Measurements from ENCODE around the gene GATA3. TPM values are rescaled to one million over a fixed set of nuclear protein-coding genes. Genes with fewer than 3 reads are reported as not detected.

GATA3 gene
- polyA plus RNA-seq (2013, experiment 1 of 2): 8.4 TPM
- polyA plus RNA-seq (2013, experiment 2 of 2): 8.8 TPM

GRCh38 chr10:8054494-8055407 lies at the start of gene GATA3:
Gene GATA3 (plus strand): TSS chr10:8054688. CDS start chr10:8055656, 968 bp downstream.
- Histone ChIP-seq H3K23ac (ENCODE audit: low read length in 2 of 2) (peak within 1 kb of the TSS; percentile 44 to 97), H4K91ac (ENCODE audit: low read length) (peak within 1 kb of the TSS; percentile 91), H3K14ac (ENCODE audit: low read length in 2 of 2) (peak within 1 kb of the TSS in 1 of 2 experiments; percentile 93), H3K9me3 (ENCODE audit: control insufficient read depth, low read length) (no peaks in the 10 kb centered on the region), H2BK5ac (ENCODE audit: low read depth, low read length, poor library complexity, severe bottlenecking) (no peak within 1 kb of the TSS), H3K27me3 (ENCODE audit: control insufficient read depth in 1 of 2, insufficient read depth in 1 of 2, low read length in 2 of 2) (peaks cover 94 to 100% of the 10 kb centered on the region in 2 experiments), H2AK5ac (ENCODE audit: low read length, severe bottlenecking) (no peak within 1 kb of the TSS), H4K8ac (ENCODE audit: low read length) (peak within 1 kb of the TSS; percentile 98), H3K4me3 (ENCODE audit: insufficient read depth in 1 of 2, low read depth in 1 of 2, low read length in 2 of 2) (peak within 1 kb of the TSS; percentile 28 to 70), H3K18ac (ENCODE audit: low read depth in 1 of 2, low read length in 2 of 2) (peak within 1 kb of the TSS; percentile 83 to 95), H3K9ac (ENCODE audit: low read length) (no peak within 1 kb of the TSS), H3K4ac (ENCODE audit: low read depth in 1 of 2, low read length in 2 of 2) (peak within 1 kb of the TSS; percentile 71 to 75), H3K4me2 (ENCODE audit: low read length, poor library complexity, severe bottlenecking) (peak within 1 kb of the TSS; percentile 73), H3K36me3 (ENCODE audit: control insufficient read depth in 1 of 2, insufficient read depth in 2 of 2, low read depth in 1 of 2, low read length in 2 of 2) (peaks cover 0 to 3% of the 10 kb centered on the region in 2 experiments), H2BK12ac (ENCODE audit: low read length in 2 of 2) (peak within 1 kb of the TSS; percentile 11 to 68), H2BK120ac (ENCODE audit: low read depth, low read length) (peak within 1 kb of the TSS; percentile 74), H2AFZ (ENCODE audit: low read depth, low read length) (peak within 1 kb of the TSS; percentile 52), H3K4me1 (ENCODE audit: control insufficient read depth, insufficient read depth, low read depth, low read length) (peaks cover 41% of the 10 kb centered on the region), H3K79me1 (replicated peaks; ENCODE audit: low read length, poor library complexity, severe bottlenecking) (no peaks in the 10 kb centered on the region), H3K27ac (ENCODE audit: low read length, poor library complexity, severe bottlenecking) (no peak within 1 kb of the TSS), H2BK15ac (ENCODE audit: low read depth, poor library complexity, severe bottlenecking) (no peak within 1 kb of the TSS)
- under 1% methylated on average over 29 of the region's 65 CpGs for WGBS
- peak; percentile 92 for DNase-seq

DNA sequence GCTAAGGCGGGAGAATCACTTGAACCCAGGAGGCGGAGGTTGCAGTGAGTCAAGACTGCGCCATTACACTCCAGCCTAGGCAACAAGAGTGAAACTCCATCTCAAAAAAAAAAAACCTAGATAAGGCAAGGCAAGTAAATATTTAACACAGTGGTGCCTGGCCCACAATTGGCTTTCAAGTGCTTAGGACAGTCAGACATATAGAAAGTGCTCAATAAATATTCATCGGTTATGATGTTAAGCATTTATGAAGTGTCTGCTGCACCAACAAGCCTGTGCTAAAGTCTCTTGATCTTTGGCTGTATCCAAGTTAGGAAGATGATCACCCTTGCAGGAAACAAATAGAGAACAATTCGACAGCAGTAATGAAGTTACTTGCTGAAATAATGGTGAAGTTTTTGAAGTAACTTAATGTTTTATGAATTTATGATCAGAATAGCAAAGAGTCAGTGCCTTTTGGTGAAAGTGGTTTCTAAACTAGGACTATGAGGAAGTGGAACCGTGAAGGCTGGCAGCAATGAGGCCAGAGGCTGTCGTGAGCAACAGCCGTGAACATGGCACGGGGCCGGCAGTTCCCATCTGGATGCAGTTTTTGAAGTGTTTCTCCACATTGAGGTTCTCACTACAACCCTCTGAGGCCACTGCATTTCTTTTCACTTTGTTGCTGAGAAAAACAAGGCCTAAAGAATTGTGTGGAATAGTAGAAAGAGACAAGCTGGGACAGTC lies 48.1 kb upstream of the GATA3 start:
- no peak for DNase-seq
- Histone ChIP-seq H3K4me2 (ENCODE audit: low read length, poor library complexity, severe bottlenecking) (no peak overlapping the region), H2BK12ac (ENCODE audit: low read length in 2 of 2) (no peak overlapping the region), H2AFZ (ENCODE audit: low read depth, low read length) (no peak overlapping the region), H3K4ac (ENCODE audit: low read depth in 1 of 2, low read length in 2 of 2) (no peak overlapping the region), H3K4me3 (ENCODE audit: insufficient read depth in 1 of 2, low read depth in 1 of 2, low read length in 2 of 2) (no peak overlapping the region), H3K18ac (ENCODE audit: low read depth in 1 of 2, low read length in 2 of 2) (no peak overlapping the region), H3K9ac (ENCODE audit: low read length) (no peak overlapping the region), H4K8ac (ENCODE audit: low read length) (no peak overlapping the region), H3K27ac (ENCODE audit: low read length, poor library complexity, severe bottlenecking) (no peak overlapping the region), H3K36me3 (ENCODE audit: control insufficient read depth in 1 of 2, insufficient read depth in 2 of 2, low read depth in 1 of 2, low read length in 2 of 2) (peaks cover 10 to 15% of the 10 kb centered on the region in 2 experiments), H2BK5ac (ENCODE audit: low read depth, low read length, poor library complexity, severe bottlenecking) (no peak overlapping the region), H3K14ac (ENCODE audit: low read length in 2 of 2) (no peak overlapping the region), H2BK120ac (ENCODE audit: low read depth, low read length) (no peak overlapping the region), H3K79me1 (replicated peaks; ENCODE audit: low read length, poor library complexity, severe bottlenecking) (peaks cover 2% of the 10 kb centered on the region), H3K23ac (ENCODE audit: low read length in 2 of 2) (no peak overlapping the region), H2BK15ac (ENCODE audit: low read depth, poor library complexity, severe bottlenecking) (no peak overlapping the region), H3K4me1 (ENCODE audit: control insufficient read depth, insufficient read depth, low read depth, low read length) (no peaks in the 10 kb centered on the region), H3K9me3 (ENCODE audit: control insufficient read depth, low read length) (peaks cover 14% of the 10 kb centered on the region), H4K91ac (ENCODE audit: low read length) (no peak overlapping the region), H3K27me3 (ENCODE audit: control insufficient read depth in 1 of 2, insufficient read depth in 1 of 2, low read length in 2 of 2) (no peaks in the 10 kb centered on the region), H2AK5ac (ENCODE audit: low read length, severe bottlenecking) (no peak overlapping the region)
- WGBS: 92% methylated on average over 10 of the region's 10 CpGs

GRCh38 chr10:8009031-8009430 lies 45.5 kb upstream of the GATA3 start:
- H3K14ac ChIP-seq (ENCODE audit: low read length in 2 of 2): no peak overlapping the region
- H3K4ac ChIP-seq (ENCODE audit: low read depth in 1 of 2, low read length in 2 of 2): no peak overlapping the region
- no peaks in the 10 kb centered on the region for H3K27me3 ChIP-seq (ENCODE audit: control insufficient read depth in 1 of 2, insufficient read depth in 1 of 2, low read length in 2 of 2)
- no peak overlapping the region for H3K18ac ChIP-seq (ENCODE audit: low read depth in 1 of 2, low read length in 2 of 2)
- no peak overlapping the region for H4K8ac ChIP-seq (ENCODE audit: low read length)
- peaks cover 14 to 29% of the 10 kb centered on the region in 2 experiments for H3K36me3 ChIP-seq (ENCODE audit: control insufficient read depth in 1 of 2, insufficient read depth in 2 of 2, low read depth in 1 of 2, low read length in 2 of 2)
- no peak overlapping the region for H2BK15ac ChIP-seq (ENCODE audit: low read depth, poor library complexity, severe bottlenecking)
- H3K9me3 ChIP-seq (ENCODE audit: control insufficient read depth, low read length): peaks cover 14% of the 10 kb centered on the region
- no peak overlapping the region for H2BK120ac ChIP-seq (ENCODE audit: low read depth, low read length)
- H3K4me3 ChIP-seq (ENCODE audit: insufficient read depth in 1 of 2, low read depth in 1 of 2, low read length in 2 of 2): no peak overlapping the region
- no peak overlapping the region for H4K91ac ChIP-seq (ENCODE audit: low read length)
- no peak overlapping the region for H3K23ac ChIP-seq (ENCODE audit: low read length in 2 of 2)
- WGBS: 97% methylated on average over 34 of the region's 38 CpGs
- H3K79me1 ChIP-seq (replicated peaks; ENCODE audit: low read length, poor library complexity, severe bottlenecking): peaks cover 2% of the 10 kb centered on the region
- H3K27ac ChIP-seq (ENCODE audit: low read length, poor library complexity, severe bottlenecking): no peak overlapping the region
- no peak for DNase-seq
- peaks cover 4% of the 10 kb centered on the region for H3K4me1 ChIP-seq (ENCODE audit: control insufficient read depth, insufficient read depth, low read depth, low read length)
- H3K4me2 ChIP-seq (ENCODE audit: low read length, poor library complexity, severe bottlenecking): no peak overlapping the region
- H2BK5ac ChIP-seq (ENCODE audit: low read depth, low read length, poor library complexity, severe bottlenecking): no peak overlapping the region
- H3K9ac ChIP-seq (ENCODE audit: low read length): no peak overlapping the region
- H2AFZ ChIP-seq (ENCODE audit: low read depth, low read length): no peak overlapping the region
- no peak overlapping the region for H2BK12ac ChIP-seq (ENCODE audit: low read length in 2 of 2)
- H2AK5ac ChIP-seq (ENCODE audit: low read length, severe bottlenecking): no peak overlapping the region

DNA sequence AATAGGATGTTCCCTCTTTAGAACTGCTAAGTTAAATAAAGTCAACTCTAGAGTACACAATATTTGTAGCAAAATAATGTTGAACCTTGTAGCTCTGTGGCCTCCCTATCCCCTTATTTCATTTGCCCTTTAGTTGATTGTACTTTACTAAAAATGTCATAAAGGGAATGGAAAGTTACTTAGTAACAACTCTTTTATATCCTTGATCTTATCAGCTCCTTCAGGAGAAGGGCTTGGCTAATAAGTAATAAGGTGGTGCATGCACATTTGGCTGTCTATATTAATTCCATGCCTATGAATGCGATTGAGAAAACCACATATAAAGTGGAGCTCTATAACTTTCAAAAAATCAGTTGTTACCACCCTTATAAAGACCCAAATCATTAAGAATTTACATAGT lies 41.5 kb upstream of the GATA3 start:
- Histone ChIP-seq H3K14ac (ENCODE audit: low read length in 2 of 2) (no peak overlapping the region), H2BK5ac (ENCODE audit: low read depth, low read length, poor library complexity, severe bottlenecking) (no peak overlapping the region)

More for the DNA sequence above, 41.5 kb upstream of the GATA3 start:
- Histone ChIP-seq H2BK15ac (ENCODE audit: low read depth, poor library complexity, severe bottlenecking) (no peak overlapping the region), H2BK12ac (ENCODE audit: low read length in 2 of 2) (no peak overlapping the region), H4K91ac (ENCODE audit: low read length) (no peak overlapping the region), H3K27ac (ENCODE audit: low read length, poor library complexity, severe bottlenecking) (no peak overlapping the region), H3K4me1 (ENCODE audit: control insufficient read depth, insufficient read depth, low read depth, low read length) (peaks cover 6% of the 10 kb centered on the region), H2BK120ac (ENCODE audit: low read depth, low read length) (no peak overlapping the region), H3K9me3 (ENCODE audit: control insufficient read depth, low read length) (no peaks in the 10 kb centered on the region), H3K79me1 (replicated peaks; ENCODE audit: low read length, poor library complexity, severe bottlenecking) (peaks cover 2% of the 10 kb centered on the region), H3K4ac (ENCODE audit: low read depth in 1 of 2, low read length in 2 of 2) (no peak overlapping the region), H3K18ac (ENCODE audit: low read depth in 1 of 2, low read length in 2 of 2) (no peak overlapping the region), H4K8ac (ENCODE audit: low read length) (no peak overlapping the region), H3K4me3 (ENCODE audit: insufficient read depth in 1 of 2, low read depth in 1 of 2, low read length in 2 of 2) (no peak overlapping the region), H3K27me3 (ENCODE audit: control insufficient read depth in 1 of 2, insufficient read depth in 1 of 2, low read length in 2 of 2) (no peaks in the 10 kb centered on the region), H3K4me2 (ENCODE audit: low read length, poor library complexity, severe bottlenecking) (no peak overlapping the region), H3K9ac (ENCODE audit: low read length) (no peak overlapping the region), H3K23ac (ENCODE audit: low read length in 2 of 2) (no peak overlapping the region), H2AK5ac (ENCODE audit: low read length, severe bottlenecking) (no peak overlapping the region), H3K36me3 (ENCODE audit: control insufficient read depth in 1 of 2, insufficient read depth in 2 of 2, low read depth in 1 of 2, low read length in 2 of 2) (peaks cover 22 to 45% of the 10 kb centered on the region in 2 experiments), H2AFZ (ENCODE audit: low read depth, low read length) (no peak overlapping the region)
- DNase-seq: no peak
- WGBS: 100% methylated on average over 1 of the region's 1 CpG

Data from mesenchymal stem cell (in vitro differentiated cells and primary cell).